OCI-LY7 (cell line): Measurements from ENCODE around the gene JDP2. TPM values are rescaled to one million over a fixed set of nuclear protein-coding genes. Genes with fewer than 3 reads are reported as not detected.

Experiments used
- BruUV-seq: library from RNA; stranded (reverse); fragments of 400-500 nt; replicated peaks from 2 replicates; lab custom pipeline; 2021; lab: Mats Ljungman, UMichigan
- CTCF ChIA-PET: fragments of 300-600 bp; sonication (Branson Sonifier 250); formaldehyde crosslinking; loops from one replicate; lab custom pipeline; 2022; ENCODE audit warnings: antibody characterized with exemption; ENCODE audit not compliant: unreplicated experiment; lab: Charles Lee
- POLR2A ChIA-PET: fragments of 300-600 bp; sonication (Branson Sonifier 250); formaldehyde crosslinking; loops from one replicate; lab custom pipeline; 2022; ENCODE audit warnings: antibody characterized with exemption; lab: Charles Lee
- DNase-seq: peaks from one replicate; pipeline ENCODE4 v3.0.0-alpha.2; 2015; ENCODE audit warnings: low spot score
- H2AFZ ChIP-seq: fragments of 200-600 bp; sonication (generic), shearing (Covaris generic); 2 replicates; pipeline ENCODE4 v1.6.1; 2014; ENCODE audit warnings: mild to moderate bottlenecking, antibody characterized with exemption, low read length, moderate library complexity
- H3K27ac ChIP-seq: fragments of 200-600 bp; sonication (generic); 2 replicates; pipeline ENCODE4 v1.5.1; 2014; ENCODE audit warnings: mixed run types, low read depth, mild to moderate bottlenecking, moderate library complexity, low read length, inconsistent platforms; ENCODE audit not compliant: poor library complexity, severe bottlenecking
- H3K36me3 ChIP-seq: fragments of 200-600 bp; sonication (generic); 2 replicates; pipeline ENCODE4 v1.6.1; 2014; ENCODE audit warnings: mild to moderate bottlenecking, antibody characterized with exemption, low read length, moderate library complexity, mixed read lengths; ENCODE audit not compliant: insufficient read depth
- H3K4me1 ChIP-seq: fragments of 200-600 bp; sonication (generic); 2 replicates; pipeline ENCODE4 v1.5.1; 2014; ENCODE audit warnings: mild to moderate bottlenecking, low read length; ENCODE audit not compliant: insufficient read depth, poor library complexity, severe bottlenecking
- H3K4me2 ChIP-seq: fragments of 200-600 bp; sonication (generic); 2 replicates; pipeline ENCODE4 v1.6.1; 2014; ENCODE audit warnings: mild to moderate bottlenecking, low read length
- H3K4me3 ChIP-seq: fragments of 200-600 bp; sonication (generic); 2 replicates; pipeline ENCODE4 v1.5.1; 2014; ENCODE audit warnings: mild to moderate bottlenecking, low read depth, low read length; ENCODE audit not compliant: poor library complexity, severe bottlenecking
- H3K79me2 ChIP-seq: fragments of 200-600 bp; sonication (generic); 2 replicates; pipeline ENCODE4 v1.6.1; 2016; ENCODE audit warnings: low read depth, mild to moderate bottlenecking, low read length, moderate library complexity, mixed read lengths; ENCODE audit not compliant: insufficient read depth
- H3K9me2 ChIP-seq: fragments of 200-600 bp; sonication (generic); 2 replicates; pipeline ENCODE4 v1.6.1; 2016; ENCODE audit warnings: mild to moderate bottlenecking, low read length, mixed read lengths; ENCODE audit not compliant: insufficient read depth
- H3K9me3 ChIP-seq: fragments of 200-600 bp; sonication (generic); 2 replicates; pipeline ENCODE4 v1.6.1; 2014; ENCODE audit warnings: mild to moderate bottlenecking, mixed run types, low read length, mixed read lengths
- H4K20me1 ChIP-seq: fragments of 200-600 bp; sonication (generic); 2 replicates; pipeline ENCODE4 v1.6.1; 2014; ENCODE audit warnings: mild to moderate bottlenecking, antibody characterized with exemption, low read length, moderate library complexity, mixed read lengths; ENCODE audit not compliant: insufficient read depth
- EZH2phosphoT487 ChIP-seq: fragments of 200-600 bp; sonication (generic); IDR thresholded peaks from 2 replicates; pipeline ENCODE4 v1.6.1; 2018; ENCODE audit warnings: low read depth, borderline replicate concordance, mild to moderate bottlenecking, mixed run types, antibody characterized with exemption, low read length, moderate library complexity, mixed read lengths
- intact Hi-C: fragments of 100-400 bp; cut with micrococcal nuclease; formaldehyde crosslinking; loops from one replicate; pipeline ENCODE4 v1.10.0; 2022; ENCODE audit not compliant: unreplicated experiment
- total RNA-seq, 2 experiments: library from RNA; depleted of rRNA in 1 of 2; stranded (reverse); fragments of >200 nt in 1 of 2; shearing (Covaris generic) in 1 of 2; gene quantifications; 2 replicates each; pipeline ENCODE4 v1.2.3, GENCODE V29; 2014 to 2022
- TF ChIP-seq, protein P1 (sequence below): fragments of 200-600 bp; sonication (generic); conservative IDR thresholded peaks from 2 replicates; pipeline ENCODE4 v1.5.1; 2014; ENCODE audit warnings: mild to moderate bottlenecking, antibody characterized with exemption, low read length, moderate library complexity, mixed read lengths

JDP2 gene
- total RNA-seq, 2 experiments from 2014 or later = 45.7 to 62.7 TPM

DNA sequence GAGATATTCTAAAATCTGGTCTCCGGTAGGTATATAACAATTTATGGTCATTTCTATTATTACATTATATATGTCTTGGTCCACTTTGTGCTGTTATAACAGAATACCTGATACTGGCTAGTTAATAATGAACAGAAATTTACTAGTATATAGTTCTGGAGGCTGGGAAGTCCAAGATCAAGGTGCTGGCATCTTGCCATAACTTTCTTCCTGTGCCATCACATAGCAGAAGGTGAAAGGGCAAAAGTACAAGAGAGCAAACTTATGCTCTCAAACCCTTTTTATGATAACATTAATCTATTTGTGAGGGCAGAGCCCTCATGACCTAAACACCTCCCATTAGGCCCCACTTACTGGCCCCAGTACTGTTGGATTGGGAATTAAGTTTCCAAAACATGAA is 76.6 kb downstream of the JDP2 start:
- H4K20me1 ChIP-seq = no peaks in the 10 kb centered on the region
- DNase-seq = no peak
- no peak overlapping the region for H3K4me3 ChIP-seq
- TF ChIP-seq EZH2phosphoT487 = no peak
- TF ChIP-seq, protein P1, sequence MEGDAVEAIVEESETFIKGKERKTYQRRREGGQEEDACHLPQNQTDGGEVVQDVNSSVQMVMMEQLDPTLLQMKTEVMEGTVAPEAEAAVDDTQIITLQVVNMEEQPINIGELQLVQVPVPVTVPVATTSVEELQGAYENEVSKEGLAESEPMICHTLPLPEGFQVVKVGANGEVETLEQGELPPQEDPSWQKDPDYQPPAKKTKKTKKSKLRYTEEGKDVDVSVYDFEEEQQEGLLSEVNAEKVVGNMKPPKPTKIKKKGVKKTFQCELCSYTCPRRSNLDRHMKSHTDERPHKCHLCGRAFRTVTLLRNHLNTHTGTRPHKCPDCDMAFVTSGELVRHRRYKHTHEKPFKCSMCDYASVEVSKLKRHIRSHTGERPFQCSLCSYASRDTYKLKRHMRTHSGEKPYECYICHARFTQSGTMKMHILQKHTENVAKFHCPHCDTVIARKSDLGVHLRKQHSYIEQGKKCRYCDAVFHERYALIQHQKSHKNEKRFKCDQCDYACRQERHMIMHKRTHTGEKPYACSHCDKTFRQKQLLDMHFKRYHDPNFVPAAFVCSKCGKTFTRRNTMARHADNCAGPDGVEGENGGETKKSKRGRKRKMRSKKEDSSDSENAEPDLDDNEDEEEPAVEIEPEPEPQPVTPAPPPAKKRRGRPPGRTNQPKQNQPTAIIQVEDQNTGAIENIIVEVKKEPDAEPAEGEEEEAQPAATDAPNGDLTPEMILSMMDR = no peak
- H3K4me2 ChIP-seq = no peak overlapping the region
- ChIA-PET CTCF (no interaction called here), POLR2A (no interaction called here)
- H3K79me2 ChIP-seq = no peaks in the 10 kb centered on the region
- intact Hi-C loops = no loop called here
- peaks cover 14% of the 10 kb centered on the region; the same call in 1 of the 2 replicates for H3K9me3 ChIP-seq
- no peak overlapping the region for H2AFZ ChIP-seq
- H3K36me3 ChIP-seq = no peaks in the 10 kb centered on the region
- H3K4me1 ChIP-seq = no peaks in the 10 kb centered on the region
- no peaks in the 10 kb centered on the region for H3K9me2 ChIP-seq
- H3K27ac ChIP-seq = no peak overlapping the region
- no TSS peak for BruUV-seq

DNA sequence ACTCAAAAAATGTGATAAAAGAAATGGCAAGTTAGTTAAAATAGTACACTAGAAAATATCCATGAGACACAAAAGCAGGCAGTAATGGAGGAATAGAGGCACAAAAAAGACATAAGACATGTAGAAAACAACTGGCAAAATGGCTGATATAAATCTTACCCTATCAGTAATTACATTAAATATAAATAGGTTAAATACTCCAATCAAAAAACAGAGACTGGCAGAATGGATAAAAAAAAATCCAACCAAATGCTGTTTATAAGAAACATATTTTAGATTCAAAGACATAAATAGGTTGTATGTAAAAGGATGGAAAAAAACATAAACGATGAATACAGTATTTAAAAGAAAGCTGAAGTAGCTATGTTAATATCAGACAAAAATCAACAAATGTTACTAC is 79.1 kb downstream of the JDP2 start:
- BruUV-seq = no TSS peak
- Histone ChIP-seq H2AFZ (no peak overlapping the region), H3K9me3 (peaks cover 33% of the 10 kb centered on the region; the same call in 1 of the 2 replicates), H3K4me2 (no peak overlapping the region), H4K20me1 (no peaks in the 10 kb centered on the region), H3K4me1 (no peaks in the 10 kb centered on the region), H3K9me2 (no peaks in the 10 kb centered on the region), H3K4me3 (no peak overlapping the region), H3K27ac (no peak overlapping the region), H3K36me3 (no peaks in the 10 kb centered on the region), H3K79me2 (no peaks in the 10 kb centered on the region)
- POLR2A ChIA-PET = interaction anchor here (0.5 to 1.2 kb wide), 3 partner anchors 11 to 305 kb away, joined by 3 to 6 read pairs (median 4); no protein-coding TSS in a partner anchor
- TF ChIP-seq, protein P1 = no peak
- TF ChIP-seq EZH2phosphoT487 = no peak
- intact Hi-C loops = no loop called here
- DNase-seq = no peak
- CTCF ChIA-PET = no interaction called here

DNA sequence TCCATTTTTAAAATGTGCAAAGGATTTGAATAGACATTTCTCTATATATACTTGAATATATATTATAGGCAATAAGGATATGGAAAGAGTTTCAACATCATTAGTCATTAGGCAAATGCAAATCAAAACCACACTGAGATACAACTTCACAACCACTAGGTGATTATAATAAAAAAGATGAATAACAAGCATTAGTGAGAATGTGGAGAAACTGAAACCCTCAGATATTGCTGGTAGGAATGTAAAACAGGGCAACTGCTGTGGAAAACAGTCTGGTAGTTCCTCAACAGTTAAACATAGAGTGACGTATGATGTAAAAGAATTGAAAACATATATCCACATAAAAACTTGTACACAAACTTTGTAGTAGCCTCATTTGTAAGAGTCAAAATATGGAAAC is 82.7 kb downstream of the JDP2 start:
- intact Hi-C loops = no loop called here
- no peaks in the 10 kb centered on the region for H3K36me3 ChIP-seq
- H3K4me3 ChIP-seq = no peak overlapping the region
- no TSS peak for BruUV-seq
- POLR2A ChIA-PET = no interaction called here
- peaks cover 10% of the 10 kb centered on the region for H3K4me1 ChIP-seq
- TF ChIP-seq, protein P1 = no peak
- no peak for TF ChIP-seq EZH2phosphoT487
- no peaks in the 10 kb centered on the region for H3K9me2 ChIP-seq
- no peak overlapping the region for H3K4me2 ChIP-seq
- CTCF ChIA-PET = no interaction called here
- no peaks in the 10 kb centered on the region for H4K20me1 ChIP-seq
- peaks cover 33% of the 10 kb centered on the region; the same call in 1 of the 2 replicates for H3K9me3 ChIP-seq
- no peak for DNase-seq
- H3K79me2 ChIP-seq = no peaks in the 10 kb centered on the region
- H3K27ac ChIP-seq = no peak overlapping the region
- no peak overlapping the region for H2AFZ ChIP-seq
